Right ventricle myocardium superior (tissue), 1 donor: ENCODE data around the gene BSPRY. TPM values are rescaled to one million over a fixed set of nuclear protein-coding genes. Genes with fewer than 3 reads are reported as not detected.

Experiments used
- ATAC-seq: fragments of 200-7000 bp; cut with Tn5 transposase; one replicate; pipeline ENCODE4 v1.9.1; 2020; ENCODE audit warnings: mild to moderate bottlenecking; ENCODE audit not compliant: poor library complexity
- DNase-seq: peaks from one replicate; pipeline ENCODE4 v3.0.0-alpha.2; 2020
- intact Hi-C: fragments of 100-400 bp; cut with DNase I; formaldehyde crosslinking; loops from one replicate; pipeline ENCODE4 v1.11.2; 2022
- total RNA-seq: library from RNA; stranded (reverse); fragmentation: NEBNext Ultra II Directional; extraction: Animal tissue kit (Norgen Biotek cat#: 25700); gene quantifications from one replicate; pipeline ENCODE4 v1.2.1, GENCODE V29; 2021
- donor health status: DM: no; HTN: yes; CAD: no; lungs with severe emphysema.

BSPRY gene
- total RNA-seq, 1 donor from 2014 or later: 0.24 TPM

DNA sequence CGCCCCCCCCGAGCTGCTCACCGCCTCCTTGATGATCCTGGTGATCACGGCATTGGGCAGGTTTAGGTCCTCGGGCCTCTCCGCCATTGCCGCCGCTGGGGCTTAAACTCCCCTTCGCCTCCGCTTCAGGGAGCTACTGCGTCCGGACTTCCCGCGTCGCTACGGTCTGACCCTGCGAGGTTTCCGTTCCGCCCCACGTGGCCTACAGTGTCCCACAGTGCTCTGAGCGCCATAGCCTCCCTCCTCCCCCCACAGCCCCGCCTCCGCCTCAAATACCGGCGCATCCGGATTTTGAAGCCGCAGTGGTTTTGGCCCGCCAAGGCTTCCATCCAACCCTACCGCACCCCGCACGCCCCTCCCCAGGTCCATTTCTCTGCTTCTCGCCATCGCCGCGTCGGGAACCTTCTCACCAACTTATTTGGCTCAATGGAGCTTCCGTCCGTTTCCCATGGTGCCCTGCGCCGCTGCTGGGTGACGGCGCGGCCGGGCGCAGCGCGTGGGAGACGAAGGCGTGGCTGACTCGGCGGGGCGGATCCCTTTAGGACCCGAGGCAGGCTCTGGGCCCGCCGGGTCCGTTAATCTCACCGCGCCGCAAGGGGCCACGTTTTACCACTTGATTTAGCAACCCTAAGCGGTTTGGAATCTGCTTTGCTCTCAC lies 61.0 kb downstream of the BSPRY start, which contains the start of the genes C9orf43 and POLE3:
Gene C9orf43, plus strand, starts transcription at position 541 of the 658 bp plus-strand sequence. CDS start 2,747 bp downstream, outside the sequence.
Gene POLE3, minus strand, starts transcription at position 469 of the 658 bp plus-strand sequence. Its CDS starts 382 bp downstream, at position 87.
- ATAC-seq (peak; percentile 99), DNase-seq (peak; percentile 97)
- intact Hi-C loops: no loop called here

DNA sequence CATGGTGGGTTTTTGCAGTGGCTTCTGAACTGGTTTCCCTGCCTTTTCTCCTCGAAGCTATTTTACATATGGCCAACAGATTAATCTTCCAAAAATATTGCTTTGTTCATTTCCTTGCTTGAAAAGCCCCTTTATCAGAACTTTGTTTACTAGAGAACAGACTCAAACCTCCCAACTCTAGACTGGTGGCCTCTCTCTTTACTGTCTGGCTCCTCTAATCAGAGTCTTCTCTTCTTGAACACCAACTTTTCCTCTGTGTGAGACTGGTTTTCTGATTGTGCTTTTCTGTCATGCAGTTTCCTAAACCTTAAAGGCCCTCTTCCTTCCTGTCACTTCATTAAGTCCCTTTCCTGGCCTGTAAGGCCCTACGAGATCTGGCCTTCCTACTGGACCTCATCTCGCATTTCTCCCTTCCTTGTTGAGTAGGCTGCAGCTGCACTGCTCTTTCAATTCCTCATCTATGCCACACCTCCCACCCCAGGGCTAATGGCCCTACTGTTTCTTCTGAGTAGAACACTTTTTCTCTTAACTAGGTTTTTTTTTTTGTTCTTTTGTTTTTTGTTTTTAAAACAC lies 66.9 kb downstream of the BSPRY start:
- DNase-seq (no peak), ATAC-seq (peak; percentile 51)
- intact Hi-C loops: no loop called here

DNA sequence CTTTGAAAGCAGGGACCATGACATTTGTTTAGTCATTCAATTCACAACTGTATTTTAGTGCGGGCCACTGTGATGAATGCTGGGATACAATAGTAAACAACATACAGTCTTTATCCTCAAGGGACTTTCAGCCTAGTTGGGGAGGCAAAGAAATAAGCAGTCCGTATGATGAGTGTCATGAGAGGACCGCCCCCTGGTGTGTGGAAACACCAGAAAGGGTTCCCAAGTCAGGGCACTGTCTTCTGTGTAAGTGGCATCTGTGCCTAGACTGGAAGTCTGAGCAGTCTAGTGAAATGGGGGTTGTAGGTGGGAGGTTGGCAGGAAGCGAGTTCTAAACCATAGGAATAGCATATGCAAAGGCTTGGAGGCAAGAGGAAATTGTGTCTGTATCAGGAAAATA lies 68.0 kb downstream of the BSPRY start:
- intact Hi-C loops: no loop called here
- DNase-seq (no peak), ATAC-seq (no peak)

Other genes with a start within 250 kb of the BSPRY start
- 14.1 TPM for gene SLC31A2, start 198.5 kb upstream of the BSPRY start, total RNA-seq
- gene FKBP15, start 128.3 kb upstream of the BSPRY start, total RNA-seq: 18.1 TPM
- 9.4 TPM for gene SLC31A1, start 128.0 kb upstream of the BSPRY start, total RNA-seq
- 40.1 TPM for gene CDC26, start 74.0 kb upstream of the BSPRY start, total RNA-seq
- 11.0 TPM for gene PRPF4, start 73.9 kb upstream of the BSPRY start, total RNA-seq
- gene RNF183, start 46.2 kb upstream of the BSPRY start, total RNA-seq: not detected
- 13.8 TPM for gene WDR31, start 9.3 kb upstream of the BSPRY start, total RNA-seq
- gene HDHD3, start 27.4 kb downstream of the BSPRY start, total RNA-seq: 9.8 TPM
- 129 TPM for gene ALAD, start 51.7 kb downstream of the BSPRY start, total RNA-seq
- 20.6 TPM for gene POLE3, start 61.1 kb downstream of the BSPRY start, total RNA-seq
- gene C9orf43, start 61.2 kb downstream of the BSPRY start, total RNA-seq: 0.27 TPM
- gene RGS3, start 114.2 kb downstream of the BSPRY start, total RNA-seq: 138 TPM